ENCODE measurements around the gene FAT1. TPM values are rescaled to one million over a fixed set of nuclear protein-coding genes. Genes with fewer than 3 reads are reported as not detected.

The FAT1 gene
- polyA plus RNA-seq, 1 donor from 2014 or later, result 19.8 TPM

GRCh38 chr4:186746581-186746980 lies 22.9 kb upstream of the FAT1 start:
- H3K9me2 ChIP-seq (ENCODE audit: insufficient read depth, low read length), result no peaks in the 10 kb centered on the region
- no peak overlapping the region for H3K27ac ChIP-seq (ENCODE audit: low read length)
- H3F3A ChIP-seq (ENCODE audit: insufficient read depth, low read length, poor library complexity, severe bottlenecking), result no peaks in the 10 kb centered on the region
- H3K9me3 ChIP-seq (ENCODE audit: low read length), result no peaks in the 10 kb centered on the region
- H3K79me2 ChIP-seq (replicated peaks; ENCODE audit: insufficient read depth, low read length), result no peaks in the 10 kb centered on the region
- H3K27me3 ChIP-seq (ENCODE audit: insufficient read depth, low read depth, low read length), result no peaks in the 10 kb centered on the region
- no peak overlapping the region for H2AFZ ChIP-seq (ENCODE audit: low read depth, low read length)
- no peaks in the 10 kb centered on the region for H3K36me3 ChIP-seq (ENCODE audit: insufficient read depth, low read length)
- TF ChIP-seq MXI1 (conservative IDR thresholded peaks at IDR 0.05; ENCODE audit: poor library complexity, severe bottlenecking) (no peak), RAD21 (conservative IDR thresholded peaks at IDR 0.05) (no peak)
- no peaks in the 10 kb centered on the region for H4K20me1 ChIP-seq (ENCODE audit: insufficient read depth)
- no peak overlapping the region for H3K4me3 ChIP-seq (ENCODE audit: low read length)
- H3K4me2 ChIP-seq (ENCODE audit: low read length), result no peak overlapping the region
- H3K9ac ChIP-seq (ENCODE audit: low read length), result no peak overlapping the region

- no peaks in the 10 kb centered on the region for H3K36me3 ChIP-seq (ENCODE audit: insufficient read depth, low read length)
- H3F3A ChIP-seq (ENCODE audit: insufficient read depth, low read length, poor library complexity, severe bottlenecking), result no peaks in the 10 kb centered on the region
- H2AFZ ChIP-seq (ENCODE audit: low read depth, low read length), result no peak overlapping the region
- no peak overlapping the region for H3K4me3 ChIP-seq (ENCODE audit: low read length)
- H3K9me3 ChIP-seq (ENCODE audit: low read length), result no peaks in the 10 kb centered on the region
- H3K79me2 ChIP-seq (replicated peaks; ENCODE audit: insufficient read depth, low read length), result no peaks in the 10 kb centered on the region
- H3K27me3 ChIP-seq (ENCODE audit: insufficient read depth, low read depth, low read length), result no peaks in the 10 kb centered on the region
- H3K27ac ChIP-seq (ENCODE audit: low read length), result no peak overlapping the region
- no peaks in the 10 kb centered on the region for H4K20me1 ChIP-seq (ENCODE audit: insufficient read depth)
- TF ChIP-seq REST (IDR thresholded peaks at IDR 0.05; ENCODE audit: borderline replicate concordance) (no peak), SMC3 (conservative IDR thresholded peaks at IDR 0.05; ENCODE audit: poor library complexity) (no peak), RAD21 (conservative IDR thresholded peaks at IDR 0.05) (no peak), MXI1 (conservative IDR thresholded peaks at IDR 0.05; ENCODE audit: poor library complexity, severe bottlenecking) (no peak), TAF1 (IDR thresholded peaks at IDR 0.05; ENCODE audit: low read depth) (no peak), EZH2 (IDR thresholded peaks at IDR 0.05; ENCODE audit: borderline replicate concordance, insufficient read depth, low read length, poor library complexity, severe bottlenecking) (no peak), EP300 (conservative IDR thresholded peaks at IDR 0.05; ENCODE audit: poor library complexity, severe bottlenecking) (no peak), POLR2AphosphoS5 (IDR thresholded peaks at IDR 0.05) (no peak), CTCF (IDR thresholded peaks at IDR 0.05; ENCODE audit: poor library complexity, severe bottlenecking) (no peak)
- no peak overlapping the region for H3K4me2 ChIP-seq (ENCODE audit: low read length)
- H3K9ac ChIP-seq (ENCODE audit: low read length), result no peak overlapping the region
- H3K9me2 ChIP-seq (ENCODE audit: insufficient read depth, low read length), result no peaks in the 10 kb centered on the region
Observed at GRCh38 chr4:186743261-186743660, 19.6 kb upstream of the FAT1 start.

- Histone ChIP-seq H3K9me2 (ENCODE audit: insufficient read depth, low read length) (no peaks in the 10 kb centered on the region), H3K79me2 (replicated peaks; ENCODE audit: insufficient read depth, low read length) (no peaks in the 10 kb centered on the region), H2AFZ (ENCODE audit: low read depth, low read length) (no peak overlapping the region), H3K36me3 (ENCODE audit: insufficient read depth, low read length) (no peaks in the 10 kb centered on the region), H3K4me3 (ENCODE audit: low read length) (no peak overlapping the region), H4K20me1 (ENCODE audit: insufficient read depth) (no peaks in the 10 kb centered on the region), H3K9me3 (ENCODE audit: low read length) (no peaks in the 10 kb centered on the region), H3K27ac (ENCODE audit: low read length) (no peak overlapping the region), H3F3A (ENCODE audit: insufficient read depth, low read length, poor library complexity, severe bottlenecking) (no peaks in the 10 kb centered on the region), H3K4me2 (ENCODE audit: low read length) (no peak overlapping the region), H3K27me3 (ENCODE audit: insufficient read depth, low read depth, low read length) (no peaks in the 10 kb centered on the region), H3K9ac (ENCODE audit: low read length) (no peak overlapping the region)
- TF ChIP-seq MXI1 (conservative IDR thresholded peaks at IDR 0.05; ENCODE audit: poor library complexity, severe bottlenecking), result no peak
- TF ChIP-seq REST (IDR thresholded peaks at IDR 0.05; ENCODE audit: borderline replicate concordance), result no peak
- no peak for TF ChIP-seq CTCF (IDR thresholded peaks at IDR 0.05; ENCODE audit: poor library complexity, severe bottlenecking)
- TF ChIP-seq EP300 (conservative IDR thresholded peaks at IDR 0.05; ENCODE audit: poor library complexity, severe bottlenecking), result no peak
- TF ChIP-seq RAD21 (conservative IDR thresholded peaks at IDR 0.05), result no peak
- TF ChIP-seq POLR2AphosphoS5 (IDR thresholded peaks at IDR 0.05), result no peak
- no peak for TF ChIP-seq SMC3 (conservative IDR thresholded peaks at IDR 0.05; ENCODE audit: poor library complexity)
- TF ChIP-seq TAF1 (IDR thresholded peaks at IDR 0.05; ENCODE audit: low read depth), result no peak
- no peak for TF ChIP-seq EZH2 (IDR thresholded peaks at IDR 0.05; ENCODE audit: borderline replicate concordance, insufficient read depth, low read length, poor library complexity, severe bottlenecking)
Observed at GRCh38 chr4:186740822-186741221, 17.2 kb upstream of the FAT1 start.

Measured in neural cell (in vitro differentiated cells).